Neuronal stem cell (in vitro differentiated cells): ENCODE results near the gene CEBPB.

Experiments
- DNase-seq: peaks from one replicate; pipeline ENCODE4 v3.0.0-alpha.2; 2013; ENCODE audit warnings: low spot score
- H2AFZ ChIP-seq: one replicate; pipeline ENCODE4 v1.6.1; 2013; ENCODE audit warnings: mild to moderate bottlenecking, low read length, inconsistent platforms
- H2AK5ac ChIP-seq: 2 replicates; pipeline ENCODE4 v1.6.1; 2013; ENCODE audit warnings: low read depth, mild to moderate bottlenecking, inconsistent platforms, low read length, moderate library complexity, mixed read lengths
- H2BK120ac ChIP-seq: 2 replicates; pipeline ENCODE4 v1.6.1; 2013; ENCODE audit warnings: low read depth, mild to moderate bottlenecking, inconsistent platforms, low read length, moderate library complexity, mixed read lengths
- H2BK12ac ChIP-seq: one replicate; pipeline ENCODE4 v1.6.1; 2013; ENCODE audit warnings: low read length, inconsistent platforms
- H2BK15ac ChIP-seq: 2 replicates; pipeline ENCODE4 v1.6.1; 2013; ENCODE audit warnings: mild to moderate bottlenecking, low read length, inconsistent platforms, mixed read lengths
- H2BK5ac ChIP-seq: one replicate; pipeline ENCODE4 v1.6.1; 2013; ENCODE audit warnings: inconsistent platforms, mild to moderate bottlenecking, low read length, moderate library complexity
- H3K14ac ChIP-seq: one replicate; pipeline ENCODE4 v1.6.1; 2013; ENCODE audit warnings: low read length, inconsistent platforms
- H3K18ac ChIP-seq: 2 replicates; pipeline ENCODE4 v1.6.1; 2013; ENCODE audit warnings: low read length, inconsistent platforms
- H3K23ac ChIP-seq: 2 replicates; pipeline ENCODE4 v1.6.1; 2013; ENCODE audit warnings: low read depth, mild to moderate bottlenecking, mixed read lengths, low read length, inconsistent platforms; ENCODE audit not compliant: poor library complexity
- H3K27ac ChIP-seq: replicated peaks from 3 replicates; pipeline ENCODE4 v1.5.1; 2013; ENCODE audit warnings: low read length, inconsistent platforms
- H3K27me3 ChIP-seq, 3 experiments: 2 replicates each; pipeline ENCODE4 v1.6.1; 2013; ENCODE audit warnings: low read length in 3 of 3, mild to moderate bottlenecking in 2 of 3, inconsistent platforms in 1 of 3, low read depth in 1 of 3, mixed read lengths in 1 of 3, moderate library complexity in 1 of 3; ENCODE audit not compliant: control insufficient read depth in 3 of 3, insufficient read depth in 3 of 3
- H3K36me3 ChIP-seq, 2 donors: replicated peaks in 1 of 2; 2 replicates each; pipeline ENCODE4 v1.6.1; 2013; ENCODE audit warnings: low read length in 2 of 2; ENCODE audit not compliant: control insufficient read depth in 2 of 2, insufficient read depth in 2 of 2
- H3K4ac ChIP-seq: 2 replicates; pipeline ENCODE4 v1.6.1; 2013; ENCODE audit warnings: inconsistent platforms, mild to moderate bottlenecking, low read length, moderate library complexity
- H3K4me1 ChIP-seq, 2 donors: 1 replicate in 1 of 2; 2 replicates in 1 of 2; pipeline ENCODE4 v1.6.1; 2013; ENCODE audit warnings: low read length in 2 of 2, low read depth in 1 of 2; ENCODE audit not compliant: control insufficient read depth in 2 of 2, insufficient read depth in 1 of 2
- H3K4me2 ChIP-seq: one replicate; pipeline ENCODE4 v1.6.1; 2013; ENCODE audit warnings: mild to moderate bottlenecking, low read length, inconsistent platforms; ENCODE audit not compliant: insufficient read depth, poor library complexity, severe bottlenecking
- H3K4me3 ChIP-seq, 2 donors: 2 replicates each; pipeline ENCODE4 v1.5.1; 2013; ENCODE audit warnings: low read length in 2 of 2, mild to moderate bottlenecking in 2 of 2, inconsistent platforms in 1 of 2, moderate library complexity in 1 of 2
- H3K79me1 ChIP-seq: one replicate; pipeline ENCODE4 v1.6.1; 2013; ENCODE audit warnings: low read depth, mild to moderate bottlenecking, inconsistent platforms, low read length, moderate library complexity
- H3K9ac ChIP-seq: one replicate; pipeline ENCODE4 v1.6.1; 2013; ENCODE audit warnings: mild to moderate bottlenecking, low read depth, low read length, inconsistent platforms; ENCODE audit not compliant: poor library complexity
- H3K9me3 ChIP-seq, 2 donors: replicated peaks in 1 of 2; 2 replicates each; pipeline versions ENCODE3 to v1.6.1; 2013; ENCODE audit warnings: low read length in 2 of 2, mild to moderate bottlenecking in 2 of 2, inconsistent platforms in 1 of 2, low read depth in 1 of 2, mixed read lengths in 1 of 2, moderate library complexity in 1 of 2; ENCODE audit not compliant: control insufficient read depth in 2 of 2, insufficient read depth in 1 of 2
- H4K8ac ChIP-seq: one replicate; pipeline ENCODE4 v1.6.1; 2013; ENCODE audit warnings: low read depth, mild to moderate bottlenecking, inconsistent platforms, low read length, moderate library complexity
- H4K91ac ChIP-seq: one replicate; pipeline ENCODE4 v1.6.1; 2013; ENCODE audit warnings: low read length, low read depth, mild to moderate bottlenecking, inconsistent platforms; ENCODE audit not compliant: poor library complexity
- WGBS, 2 donors: extraction: QIAGEN DNeasy Blood & Tissue Kit; methylation state at CpG; one replicate each; pipeline ENCODE4 v1.1.7; 2013; ENCODE audit warnings: missing lambda C conversion rate in 2 of 2, mixed read lengths in 1 of 2; ENCODE audit not compliant: insufficient read length in 2 of 2, insufficient replicate concordance in 1 of 2; ENCODE audit errors: extremely low coverage in 2 of 2; 5-methylcytosine and 5-hydroxymethylcytosine counted together

Gene CEBPB

GRCh38 chr20:50214226-50215024, 23.8 kb downstream of the CEBPB start:
- Histone ChIP-seq H4K91ac (no peak overlapping the region), H2AFZ (no peak overlapping the region), H3K4ac (no peak overlapping the region), H3K4me1 (peaks cover 0 to 7% of the 10 kb centered on the region in 2 donors), H3K4me3 (no peak overlapping the region), H2BK15ac (no peak overlapping the region), H2BK12ac (no peak overlapping the region), H3K27ac (no peak overlapping the region), H3K27me3 (peaks cover 0 to 25% (median 0%) of the 10 kb centered on the region in 3 experiments), H2BK120ac (no peak overlapping the region), H3K9me3 (no peaks in the 10 kb centered on the region), H2BK5ac (no peak overlapping the region), H2AK5ac (no peak overlapping the region), H4K8ac (no peak overlapping the region), H3K4me2 (no peak overlapping the region), H3K36me3 (no peaks in the 10 kb centered on the region), H3K79me1 (no peaks in the 10 kb centered on the region), H3K14ac (no peak overlapping the region), H3K18ac (no peak overlapping the region), H3K23ac (no peak overlapping the region), H3K9ac (no peak overlapping the region)
- no CpG with 5 or more reads among the region's 9 CpGs for WGBS, 2 donors
- DNase-seq: no peak

- Histone ChIP-seq H3K18ac (no peak overlapping the region), H3K4ac (no peak overlapping the region), H3K36me3 (no peaks in the 10 kb centered on the region), H3K14ac (no peak overlapping the region), H3K23ac (no peak overlapping the region), H3K9ac (no peak overlapping the region), H2BK120ac (no peak overlapping the region), H2BK12ac (no peak overlapping the region), H4K91ac (no peak overlapping the region), H3K4me3 (no peak overlapping the region), H3K27ac (no peak overlapping the region), H3K79me1 (no peaks in the 10 kb centered on the region), H2BK15ac (no peak overlapping the region), H4K8ac (no peak overlapping the region), H2BK5ac (no peak overlapping the region), H2AK5ac (no peak overlapping the region), H3K4me1 (peaks cover 0 to 7% of the 10 kb centered on the region in 2 donors), H3K27me3 (peaks cover 0 to 25% (median 0%) of the 10 kb centered on the region in 3 experiments), H2AFZ (no peak overlapping the region), H3K4me2 (no peak overlapping the region), H3K9me3 (no peaks in the 10 kb centered on the region)
- no CpG with 5 or more reads among the region's 8 CpGs for WGBS, 2 donors
- DNase-seq: no peak
Measured at GRCh38 chr20:50215101-50215690, 24.6 kb downstream of the CEBPB start.

- H4K8ac ChIP-seq: no peak overlapping the region
- no peak overlapping the region for H2BK120ac ChIP-seq
- no peaks in the 10 kb centered on the region for H3K79me1 ChIP-seq
- no peak overlapping the region for H4K91ac ChIP-seq
- H3K4me3 ChIP-seq: no peak overlapping the region
- no peak overlapping the region for H2AFZ ChIP-seq
- no CpG with 5 or more reads among the region's 9 CpGs for WGBS, 2 donors
- H2AK5ac ChIP-seq: peak overlapping the region; percentile 22
- H3K14ac ChIP-seq: no peak overlapping the region
- no peak overlapping the region for H2BK12ac ChIP-seq
- H3K27ac ChIP-seq: no peak overlapping the region
- peaks cover 0 to 25% (median 0%) of the 10 kb centered on the region in 3 experiments for H3K27me3 ChIP-seq
- peak overlapping the region; percentile 44 for H3K18ac ChIP-seq
- no peaks in the 10 kb centered on the region for H3K9me3 ChIP-seq
- no peak overlapping the region for H3K23ac ChIP-seq
- H3K4me1 ChIP-seq: peaks cover 0 to 7% of the 10 kb centered on the region in 2 donors
- peak overlapping the region; percentile 78 for H2BK15ac ChIP-seq
- H2BK5ac ChIP-seq: no peak overlapping the region
- H3K4me2 ChIP-seq: no peak overlapping the region
- no peak for DNase-seq
- peak overlapping the region; percentile 66 for H3K4ac ChIP-seq
- no peak overlapping the region for H3K9ac ChIP-seq
- no peaks in the 10 kb centered on the region for H3K36me3 ChIP-seq
Measured at GRCh38 chr20:50215926-50216325, 25.3 kb downstream of the CEBPB start.

GRCh38 chr20:50216543-50217206, 26.0 kb downstream of the CEBPB start:
- no peak overlapping the region for H3K14ac ChIP-seq
- H3K23ac ChIP-seq: no peak overlapping the region
- H2BK120ac ChIP-seq: no peak overlapping the region
- no CpG with 5 or more reads among the region's 4 CpGs for WGBS, 2 donors
- H3K4me3 ChIP-seq: no peak overlapping the region
- no peak overlapping the region for H2BK12ac ChIP-seq
- no peak overlapping the region for H3K4ac ChIP-seq
- H4K8ac ChIP-seq: no peak overlapping the region
- H3K27me3 ChIP-seq: peaks cover 0 to 29% (median 0%) of the 10 kb centered on the region in 3 experiments
- H2BK15ac ChIP-seq: peak overlapping the region; percentile 79
- no peaks in the 10 kb centered on the region for H3K79me1 ChIP-seq
- H2AK5ac ChIP-seq: peak overlapping the region; percentile 21
- H3K18ac ChIP-seq: peak overlapping the region; percentile 32
- H3K4me2 ChIP-seq: no peak overlapping the region
- H2BK5ac ChIP-seq: peak overlapping the region; percentile 29
- no peaks in the 10 kb centered on the region for H3K9me3 ChIP-seq
- H3K36me3 ChIP-seq: no peaks in the 10 kb centered on the region
- H3K4me1 ChIP-seq: peaks cover 0 to 7% of the 10 kb centered on the region in 2 donors
- H2AFZ ChIP-seq: no peak overlapping the region
- no peak overlapping the region for H3K27ac ChIP-seq
- no peak overlapping the region for H4K91ac ChIP-seq
- DNase-seq: no peak
- no peak overlapping the region for H3K9ac ChIP-seq
